ENCODE data around the gene VTA1. TPM values are rescaled to one million over a fixed set of nuclear protein-coding genes. Genes with fewer than 3 reads are reported as not detected.

Gene VTA1
- total RNA-seq, 2 donors from 2014 or later, result 32.6 to 48.0 TPM

DNA sequence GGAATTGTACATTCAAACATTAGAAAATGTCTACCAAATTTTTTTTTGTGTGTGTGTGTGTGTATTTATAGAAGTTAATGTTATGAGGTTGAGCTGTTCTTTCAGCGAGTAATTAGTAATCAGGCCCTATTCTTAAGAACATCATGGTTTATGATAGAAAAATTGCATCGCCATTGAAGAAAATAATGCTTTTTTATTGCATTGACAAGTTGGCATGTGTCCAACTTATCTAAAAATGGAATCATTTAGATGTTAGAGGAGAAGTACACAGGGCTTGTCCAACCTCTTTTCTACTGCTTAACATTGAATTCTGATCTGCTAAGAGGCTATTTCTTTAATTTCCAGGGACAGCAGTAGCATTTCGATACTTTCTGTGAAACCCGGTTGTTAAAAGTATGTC is 93.1 kb downstream of the VTA1 start:
- DNase-seq (ENCODE audit: low spot score), result no peak
- Mint-ChIP-seq H3K4me1 (ENCODE audit: low read depth in 2 of 2) (no peaks in the 10 kb centered on the region), H3K27ac (no peak overlapping the region), H3K9me3 (no peaks in the 10 kb centered on the region), H3K36me3 (no peaks in the 10 kb centered on the region), H3K4me3 (no peak overlapping the region), H3K27me3 (peaks cover 3 to 5% of the 10 kb centered on the region in 2 donors)
- ATAC-seq, result no peak

DNA sequence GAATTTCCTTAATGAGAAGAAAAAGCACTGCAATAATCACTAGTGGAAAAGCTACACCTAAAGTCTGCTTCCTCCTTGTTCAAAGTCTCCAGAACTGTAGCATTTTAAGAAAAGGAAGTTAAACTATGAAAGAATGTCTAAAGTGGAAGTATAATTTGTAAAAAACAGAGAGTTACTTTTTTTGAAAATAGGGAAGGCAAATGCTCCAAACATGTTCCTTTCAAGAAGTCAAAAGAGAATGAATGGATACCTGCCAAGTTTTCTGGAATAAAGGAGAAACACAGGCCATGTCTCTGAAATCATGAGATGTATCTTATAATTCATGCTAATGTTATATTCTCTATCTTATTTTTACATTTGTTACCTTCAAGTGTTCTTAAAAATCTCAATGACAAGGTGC is 94.0 kb downstream of the VTA1 start:
- Mint-ChIP-seq H3K4me3 (no peak overlapping the region), H3K27me3 (peaks cover 5% of the 10 kb centered on the region in 2 donors), H3K4me1 (ENCODE audit: low read depth in 2 of 2) (no peaks in the 10 kb centered on the region), H3K27ac (no peak overlapping the region), H3K9me3 (no peaks in the 10 kb centered on the region), H3K36me3 (no peaks in the 10 kb centered on the region)
- DNase-seq (ENCODE audit: low spot score) (no peak), ATAC-seq (no peak)

DNA sequence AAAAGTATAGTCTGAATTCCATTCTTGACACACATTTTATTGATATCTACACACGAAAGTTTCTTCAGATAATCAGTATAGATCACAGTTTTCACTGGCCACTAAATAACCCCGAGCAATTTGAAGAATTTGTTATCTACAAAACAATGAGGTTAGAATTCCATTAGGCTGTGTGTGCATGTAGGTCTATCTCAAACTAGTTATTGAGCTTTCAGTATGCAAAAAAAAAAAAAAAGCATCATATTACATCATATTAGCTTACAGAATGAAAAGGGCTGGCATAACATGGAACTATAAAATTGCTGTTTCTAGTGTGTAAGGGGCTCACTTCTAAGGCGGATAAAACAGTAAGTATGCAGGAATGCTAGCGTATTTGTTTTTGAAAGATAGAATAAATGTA is 95.2 kb downstream of the VTA1 start:
- no peaks in the 10 kb centered on the region for H3K36me3 Mint-ChIP-seq
- no peaks in the 10 kb centered on the region for H3K4me1 Mint-ChIP-seq (ENCODE audit: low read depth in 2 of 2)
- no peaks in the 10 kb centered on the region for H3K9me3 Mint-ChIP-seq

DNA sequence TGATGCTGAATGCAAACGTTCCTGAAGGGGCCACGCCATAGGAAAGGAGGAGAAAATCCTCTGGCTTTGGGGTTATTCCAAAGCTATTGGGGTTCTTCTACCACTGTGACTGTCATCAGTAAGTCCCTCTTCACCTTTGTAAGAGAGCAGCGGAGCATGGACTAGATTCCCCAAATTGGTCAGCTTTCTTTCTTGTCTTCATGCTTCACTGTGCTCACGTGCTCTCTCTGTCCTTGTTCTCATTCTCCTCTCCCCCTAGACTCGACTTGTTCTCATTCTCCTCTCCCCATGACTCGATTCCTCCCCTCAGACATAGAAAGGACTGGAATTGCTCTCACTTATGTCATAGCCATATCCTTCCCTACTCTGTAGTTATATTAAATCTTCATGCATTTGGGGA is 99.9 kb downstream of the VTA1 start:
- no peak for ATAC-seq
- Mint-ChIP-seq H3K4me1 (ENCODE audit: low read depth in 2 of 2) (no peaks in the 10 kb centered on the region), H3K9me3 (no peaks in the 10 kb centered on the region)

More for the DNA sequence above, 95.2 kb downstream of the VTA1 start:
- DNase-seq (ENCODE audit: low spot score) (no peak), ATAC-seq (no peak)
- H3K27ac Mint-ChIP-seq, result no peak overlapping the region
- H3K4me3 Mint-ChIP-seq, result no peak overlapping the region
- peaks cover 10 to 15% of the 10 kb centered on the region in 2 donors for H3K27me3 Mint-ChIP-seq

DNA sequence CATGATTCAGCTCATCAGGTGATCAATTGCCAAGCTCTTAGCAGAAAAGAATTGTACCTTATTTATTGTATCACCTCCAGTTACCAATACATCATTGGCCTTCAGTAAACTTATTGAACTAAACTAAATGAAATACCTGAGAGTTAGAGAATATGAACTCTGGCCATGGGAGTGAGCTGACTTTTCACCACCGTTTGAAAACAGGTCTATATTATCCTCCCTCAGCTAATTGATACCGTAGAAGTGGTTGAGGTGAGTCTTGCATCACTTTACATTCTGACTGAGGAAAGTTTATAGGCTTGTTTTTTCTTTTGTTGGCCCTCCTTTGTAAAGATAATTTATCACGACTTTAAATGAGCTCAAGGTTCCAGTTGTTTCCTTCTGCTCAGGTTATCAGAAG is 102.2 kb downstream of the VTA1 start:
- no peak for ATAC-seq
- H3K27ac Mint-ChIP-seq, result no peak overlapping the region
- no peaks in the 10 kb centered on the region for H3K9me3 Mint-ChIP-seq
- peaks cover 7 to 15% of the 10 kb centered on the region in 2 donors for H3K27me3 Mint-ChIP-seq
- no peaks in the 10 kb centered on the region for H3K36me3 Mint-ChIP-seq
- DNase-seq (ENCODE audit: low spot score), result no peak
- no peak overlapping the region for H3K4me3 Mint-ChIP-seq
- H3K4me1 Mint-ChIP-seq (ENCODE audit: low read depth in 2 of 2), result no peaks in the 10 kb centered on the region

More for the DNA sequence above, 99.9 kb downstream of the VTA1 start:
- H3K4me3 Mint-ChIP-seq, result no peak overlapping the region
- no peak for DNase-seq (ENCODE audit: low spot score)
- H3K27me3 Mint-ChIP-seq, result peaks cover 7 to 15% of the 10 kb centered on the region in 2 donors
- H3K36me3 Mint-ChIP-seq, result no peaks in the 10 kb centered on the region
- H3K27ac Mint-ChIP-seq, result no peak overlapping the region

DNA sequence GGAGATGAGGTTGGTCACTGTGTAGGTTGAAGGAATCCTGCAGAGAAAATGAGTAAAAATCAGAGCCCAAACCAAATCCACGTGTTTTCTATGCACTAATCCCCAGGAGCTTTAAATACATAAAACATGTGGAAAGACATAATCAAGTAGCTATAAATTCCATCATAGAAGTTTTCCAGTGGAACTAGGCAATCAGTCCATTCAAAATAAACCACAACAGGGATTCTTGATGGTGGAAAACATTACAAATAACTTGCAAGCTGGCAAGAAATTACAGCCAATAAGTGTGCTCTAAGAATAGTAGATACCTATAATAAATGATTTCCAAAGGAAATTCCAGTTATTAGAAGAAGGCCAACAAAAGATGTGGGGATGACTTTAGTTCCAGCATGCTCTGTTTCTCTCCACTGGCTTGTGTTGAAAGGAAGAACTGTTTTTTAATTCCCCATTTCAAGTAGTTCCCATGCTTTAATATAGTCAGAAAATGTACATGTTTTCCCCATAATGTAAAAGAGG is 104.9 kb downstream of the VTA1 start:
- Mint-ChIP-seq H3K27ac (no peak overlapping the region), H3K27me3 (peaks cover 0 to 2% of the 10 kb centered on the region in 2 donors), H3K4me1 (ENCODE audit: low read depth in 2 of 2) (no peaks in the 10 kb centered on the region), H3K9me3 (no peaks in the 10 kb centered on the region), H3K36me3 (no peaks in the 10 kb centered on the region), H3K4me3 (no peak overlapping the region)
- no peak for ATAC-seq
- DNase-seq (ENCODE audit: low spot score), result no peak

DNA sequence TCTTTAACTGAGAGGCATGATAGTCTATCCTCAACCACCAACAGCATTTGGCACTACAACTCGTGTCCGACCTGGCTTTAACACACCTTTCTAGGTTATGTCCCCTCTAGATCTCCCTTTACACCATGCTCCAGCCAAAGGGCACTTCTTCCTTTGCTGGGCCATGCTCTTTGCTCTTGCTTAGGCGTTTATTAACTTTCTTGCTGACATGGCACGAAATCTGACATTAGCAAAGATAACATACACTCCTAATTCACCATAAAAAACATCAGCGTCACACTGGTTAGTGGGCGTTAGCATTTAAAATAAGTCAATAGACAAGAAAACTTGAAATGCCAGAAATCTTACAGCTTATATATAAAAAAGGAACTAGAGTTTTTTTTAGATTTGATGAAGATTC is 107.5 kb downstream of the VTA1 start:
- Mint-ChIP-seq H3K36me3 (no peaks in the 10 kb centered on the region), H3K27me3 (no peaks in the 10 kb centered on the region), H3K4me1 (ENCODE audit: low read depth in 2 of 2) (no peaks in the 10 kb centered on the region), H3K27ac (no peak overlapping the region), H3K9me3 (no peaks in the 10 kb centered on the region), H3K4me3 (no peak overlapping the region)
- no peak for ATAC-seq
- DNase-seq (ENCODE audit: low spot score), result no peak

DNA sequence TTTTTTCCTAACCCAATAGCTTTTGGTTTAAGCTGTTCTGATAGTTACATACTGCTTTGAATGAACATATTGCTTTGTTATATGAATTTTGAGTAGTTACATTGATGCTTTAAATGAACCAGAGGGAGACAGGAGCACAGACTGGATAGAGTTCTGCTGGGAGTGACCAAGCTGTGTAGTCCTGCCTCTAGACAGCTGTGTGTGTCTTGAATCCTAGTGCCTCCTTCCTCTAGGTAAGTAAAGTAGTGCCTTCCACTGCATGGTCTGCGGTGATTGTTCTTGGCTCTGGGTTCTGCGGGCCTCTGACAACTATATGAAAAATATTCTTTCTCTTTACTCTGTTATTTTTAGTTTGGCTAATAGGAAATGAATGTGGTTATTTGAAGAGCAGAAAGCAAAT is 108.7 kb downstream of the VTA1 start:
- Mint-ChIP-seq H3K36me3 (no peaks in the 10 kb centered on the region), H3K4me1 (ENCODE audit: low read depth in 2 of 2) (no peaks in the 10 kb centered on the region), H3K4me3 (no peak overlapping the region), H3K9me3 (no peaks in the 10 kb centered on the region), H3K27me3 (peaks cover 0 to 4% of the 10 kb centered on the region in 2 donors), H3K27ac (no peak overlapping the region)
- DNase-seq (ENCODE audit: low spot score) (no peak), ATAC-seq (no peak)

DNA sequence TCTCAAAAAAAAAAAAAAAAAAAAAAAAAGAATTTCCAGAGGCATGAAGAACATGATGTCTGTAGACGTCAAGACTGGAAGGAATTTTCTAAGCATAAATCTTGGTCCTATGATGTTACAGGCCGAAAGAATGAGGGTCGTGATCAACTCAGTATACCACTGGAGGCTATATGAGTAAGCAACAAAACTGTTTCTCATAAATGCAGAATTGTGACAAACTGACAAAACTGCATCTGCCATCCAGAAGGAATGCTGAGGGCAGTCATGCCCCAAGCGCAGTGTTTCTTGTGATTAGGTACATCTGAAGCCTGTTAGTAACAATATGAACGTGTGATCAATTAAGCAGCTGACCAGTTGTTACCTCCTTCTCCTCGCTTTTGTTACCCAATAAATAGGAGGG is 111.2 kb downstream of the VTA1 start:
- Mint-ChIP-seq H3K36me3 (no peaks in the 10 kb centered on the region), H3K27ac (no peak overlapping the region), H3K4me1 (ENCODE audit: low read depth in 2 of 2) (no peaks in the 10 kb centered on the region), H3K9me3 (no peaks in the 10 kb centered on the region), H3K27me3 (peaks cover 2 to 12% of the 10 kb centered on the region in 2 donors), H3K4me3 (no peak overlapping the region)
- ATAC-seq, result no peak
- DNase-seq (ENCODE audit: low spot score), result no peak

DNA sequence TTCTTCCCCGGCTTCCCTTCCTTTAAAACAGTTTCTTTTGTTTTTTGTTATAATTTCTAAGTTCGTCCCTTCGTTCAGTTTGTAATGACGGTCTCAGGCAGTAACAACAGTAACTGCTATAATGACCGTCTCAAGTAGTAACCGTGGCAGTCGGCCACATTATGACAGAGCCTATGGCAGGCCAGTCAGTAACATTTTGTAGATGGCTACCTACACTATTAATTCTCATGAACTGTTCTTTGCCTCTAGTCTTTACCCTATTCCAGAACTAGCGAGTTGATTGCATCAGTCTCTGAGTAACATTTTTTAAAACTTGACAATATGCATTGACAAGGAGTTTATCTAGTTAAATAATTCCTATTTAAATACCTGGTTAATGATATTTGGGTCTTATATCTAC is 111.7 kb downstream of the VTA1 start:
- peaks cover 2 to 12% of the 10 kb centered on the region in 2 donors for H3K27me3 Mint-ChIP-seq
- no peak overlapping the region for H3K4me3 Mint-ChIP-seq
- H3K9me3 Mint-ChIP-seq, result no peaks in the 10 kb centered on the region
- no peak for ATAC-seq
- H3K36me3 Mint-ChIP-seq, result no peaks in the 10 kb centered on the region
- no peak for DNase-seq (ENCODE audit: low spot score)
- no peaks in the 10 kb centered on the region for H3K4me1 Mint-ChIP-seq (ENCODE audit: low read depth in 2 of 2)
- no peak overlapping the region for H3K27ac Mint-ChIP-seq

DNA sequence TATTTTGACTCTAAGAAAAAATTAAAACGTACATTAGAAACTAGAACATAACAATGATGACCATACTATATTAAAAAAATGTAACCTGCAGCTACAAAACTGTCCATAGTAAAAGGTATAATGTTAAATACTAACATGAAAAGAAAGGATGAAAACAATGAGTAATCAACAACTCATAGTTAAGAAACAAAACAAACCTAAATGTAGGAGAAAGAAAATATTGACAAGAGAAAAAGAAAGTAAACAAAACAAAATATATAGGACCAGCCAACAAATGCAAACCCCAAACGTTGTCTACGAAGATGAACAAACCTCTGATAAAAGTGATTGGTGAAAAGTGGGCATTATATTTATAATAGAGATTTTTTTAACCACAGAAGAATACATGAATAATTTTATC is 113.7 kb downstream of the VTA1 start:
- no peaks in the 10 kb centered on the region for H3K9me3 Mint-ChIP-seq

DNA sequence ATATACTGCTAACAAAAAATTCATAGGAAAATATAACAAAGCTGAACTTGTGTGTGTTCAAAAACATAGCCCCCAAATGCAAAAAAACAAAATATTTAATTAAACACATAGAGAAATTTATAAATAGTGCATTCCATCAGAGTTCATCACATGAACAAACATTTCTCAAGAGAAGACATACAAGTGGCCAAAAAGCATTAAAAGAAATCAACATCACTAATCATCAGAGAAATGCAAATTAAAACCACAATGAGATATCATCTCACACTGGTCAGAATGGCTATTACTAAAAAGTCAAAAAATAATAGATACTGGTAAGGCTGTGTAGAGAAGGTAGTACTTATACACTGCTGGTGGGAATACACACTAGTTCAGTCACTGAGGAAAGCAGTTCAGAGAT is 115.2 kb downstream of the VTA1 start:
- ATAC-seq, result no peak
- no peaks in the 10 kb centered on the region for H3K9me3 Mint-ChIP-seq
- no peak overlapping the region for H3K4me3 Mint-ChIP-seq
- H3K27me3 Mint-ChIP-seq, result peaks cover 2 to 18% of the 10 kb centered on the region in 2 donors
- no peak for DNase-seq (ENCODE audit: low spot score)
- no peak overlapping the region for H3K27ac Mint-ChIP-seq
- no peaks in the 10 kb centered on the region for H3K4me1 Mint-ChIP-seq (ENCODE audit: low read depth in 2 of 2)
- H3K36me3 Mint-ChIP-seq, result no peaks in the 10 kb centered on the region

More for the DNA sequence above, 113.7 kb downstream of the VTA1 start:
- Mint-ChIP-seq H3K27me3 (peaks cover 2 to 12% of the 10 kb centered on the region in 2 donors), H3K4me3 (no peak overlapping the region), H3K4me1 (ENCODE audit: low read depth in 2 of 2) (no peaks in the 10 kb centered on the region), H3K27ac (no peak overlapping the region), H3K36me3 (no peaks in the 10 kb centered on the region)
- DNase-seq (ENCODE audit: low spot score) (no peak), ATAC-seq (no peak)

DNA sequence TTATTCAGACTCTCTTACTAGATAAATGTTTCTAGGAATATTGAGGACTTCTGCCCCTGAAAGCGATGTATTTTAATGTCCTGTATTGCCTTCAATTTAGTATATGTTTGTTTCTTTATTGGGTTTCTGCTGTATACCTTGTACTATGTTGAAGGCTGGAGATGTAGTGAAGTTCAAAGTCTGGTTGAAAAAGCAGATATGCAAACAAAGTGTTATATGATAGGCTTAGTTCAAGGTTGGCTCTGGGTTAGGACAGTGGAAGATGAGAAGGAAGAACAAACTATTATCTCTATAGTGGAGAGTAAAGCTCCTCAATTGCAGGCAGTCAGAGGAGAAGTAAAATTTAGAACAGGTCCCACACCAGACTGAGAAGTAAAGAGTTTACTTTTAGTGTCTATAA is 118.4 kb downstream of the VTA1 start:
- Mint-ChIP-seq H3K27me3 (peaks cover 6 to 22% of the 10 kb centered on the region in 2 donors), H3K9me3 (no peaks in the 10 kb centered on the region), H3K36me3 (no peaks in the 10 kb centered on the region), H3K4me1 (ENCODE audit: low read depth in 2 of 2) (no peaks in the 10 kb centered on the region), H3K27ac (no peak overlapping the region), H3K4me3 (no peak overlapping the region)
- no peak for ATAC-seq
- DNase-seq (ENCODE audit: low spot score), result no peak

DNA sequence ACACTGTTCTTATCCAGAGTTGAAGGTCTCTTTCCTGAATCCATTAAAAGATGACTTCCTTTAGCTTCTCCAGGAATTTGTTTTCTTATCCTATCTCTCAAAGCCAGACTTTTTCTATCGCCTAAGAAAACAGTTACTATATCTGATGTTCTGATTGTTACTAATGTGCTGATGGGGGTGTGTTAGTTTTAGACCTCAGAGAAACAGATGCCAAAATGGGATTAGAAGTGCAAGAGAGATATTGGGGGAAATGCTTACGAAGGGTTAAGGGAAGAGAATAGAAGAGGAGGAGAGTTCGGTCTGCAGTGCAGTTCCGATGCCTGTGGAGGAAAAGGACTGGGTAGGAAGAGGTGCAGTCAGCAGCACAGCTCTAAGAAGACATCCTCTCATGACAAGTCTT is 119.0 kb downstream of the VTA1 start:
- no peaks in the 10 kb centered on the region for H3K36me3 Mint-ChIP-seq
- peaks cover 6 to 16% of the 10 kb centered on the region in 2 donors for H3K27me3 Mint-ChIP-seq
- H3K27ac Mint-ChIP-seq, result no peak overlapping the region
- ATAC-seq (no peak), DNase-seq (ENCODE audit: low spot score) (no peak)
- H3K4me3 Mint-ChIP-seq, result no peak overlapping the region
- no peaks in the 10 kb centered on the region for H3K9me3 Mint-ChIP-seq
- H3K4me1 Mint-ChIP-seq (ENCODE audit: low read depth in 2 of 2), result no peaks in the 10 kb centered on the region

DNA sequence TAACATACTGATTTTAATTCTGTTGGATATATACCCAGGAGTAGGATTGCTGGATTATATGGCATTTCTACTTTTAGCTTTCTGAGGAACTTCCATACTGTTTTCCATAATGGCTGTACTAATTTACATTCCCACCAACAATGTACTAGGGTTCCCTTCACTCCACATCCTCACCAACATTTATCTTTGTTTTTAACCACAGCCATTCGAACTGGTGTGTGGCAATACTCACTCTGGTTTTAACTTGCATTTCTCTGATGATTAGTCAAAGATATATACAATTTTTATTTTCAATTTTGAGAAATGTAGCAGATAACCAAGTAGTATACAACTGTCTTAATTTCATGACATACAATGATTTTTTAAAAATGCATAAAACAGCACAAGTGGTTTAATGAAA is 124.4 kb downstream of the VTA1 start:
- Mint-ChIP-seq H3K27me3 (peaks cover 5 to 7% of the 10 kb centered on the region in 2 donors), H3K27ac (no peak overlapping the region), H3K9me3 (no peaks in the 10 kb centered on the region), H3K4me1 (ENCODE audit: low read depth in 2 of 2) (no peaks in the 10 kb centered on the region), H3K36me3 (no peaks in the 10 kb centered on the region), H3K4me3 (no peak overlapping the region)
- no peak for DNase-seq (ENCODE audit: low spot score)
- ATAC-seq, result no peak
